ENCODE measurements around the gene TRPM3. TPM values are rescaled to one million over a fixed set of nuclear protein-coding genes. Genes with fewer than 3 reads are reported as not detected.
"Not testable (repeated sequence)": the region's sequence is repeated elsewhere in the genome, so short reads cannot be mapped to it uniquely, and the experiment has no call there.

Gene TRPM3
- total and polyA plus RNA-seq, 2 donors (not counting 1 experiment from before 2014, with no cell fraction given), result not detected

GRCh38 chr9:70630971-70631370 is 490.4 kb downstream of the TRPM3 start:
- no peak overlapping the region for H3K4me2 ChIP-seq (replicated peaks; ENCODE audit: low read depth, low read length, poor library complexity, severe bottlenecking)
- TF ChIP-seq EZH2 (IDR thresholded peaks at IDR 0.05; ENCODE audit: borderline replicate concordance, insufficient read depth, low read depth, low read length, poor library complexity, severe bottlenecking), result no peak
- TF ChIP-seq, protein P1, sequence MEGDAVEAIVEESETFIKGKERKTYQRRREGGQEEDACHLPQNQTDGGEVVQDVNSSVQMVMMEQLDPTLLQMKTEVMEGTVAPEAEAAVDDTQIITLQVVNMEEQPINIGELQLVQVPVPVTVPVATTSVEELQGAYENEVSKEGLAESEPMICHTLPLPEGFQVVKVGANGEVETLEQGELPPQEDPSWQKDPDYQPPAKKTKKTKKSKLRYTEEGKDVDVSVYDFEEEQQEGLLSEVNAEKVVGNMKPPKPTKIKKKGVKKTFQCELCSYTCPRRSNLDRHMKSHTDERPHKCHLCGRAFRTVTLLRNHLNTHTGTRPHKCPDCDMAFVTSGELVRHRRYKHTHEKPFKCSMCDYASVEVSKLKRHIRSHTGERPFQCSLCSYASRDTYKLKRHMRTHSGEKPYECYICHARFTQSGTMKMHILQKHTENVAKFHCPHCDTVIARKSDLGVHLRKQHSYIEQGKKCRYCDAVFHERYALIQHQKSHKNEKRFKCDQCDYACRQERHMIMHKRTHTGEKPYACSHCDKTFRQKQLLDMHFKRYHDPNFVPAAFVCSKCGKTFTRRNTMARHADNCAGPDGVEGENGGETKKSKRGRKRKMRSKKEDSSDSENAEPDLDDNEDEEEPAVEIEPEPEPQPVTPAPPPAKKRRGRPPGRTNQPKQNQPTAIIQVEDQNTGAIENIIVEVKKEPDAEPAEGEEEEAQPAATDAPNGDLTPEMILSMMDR (IDR thresholded peaks at IDR 0.05), result no peak
- H3K27me3 ChIP-seq (replicated peaks in 1 of 4; ENCODE audit: control extremely low read depth in 1 of 4, control insufficient read depth in 3 of 4, insufficient read depth in 4 of 4, low read length in 3 of 4), result peaks cover 0 to 4% (median 0%) of the 10 kb centered on the region in 4 experiments
- no peaks in the 10 kb centered on the region for H3K79me2 ChIP-seq (ENCODE audit: control insufficient read depth, insufficient read depth, low read length)
- Mint-ChIP-seq H3K27ac (no peak overlapping the region), H3K27me3 (peaks cover 20% of the 10 kb centered on the region), H3K4me3 (no peak overlapping the region), H3K9me3 (ENCODE audit: insufficient read depth) (no peaks in the 10 kb centered on the region), H3K4me1 (no peaks in the 10 kb centered on the region)
- no CpG with 5 or more reads among the region's 3 CpGs for WGBS (ENCODE audit: insufficient coverage)
- ATAC-seq (ENCODE audit: low read depth), result no peak
- no peak overlapping the region for H3K27ac ChIP-seq (ENCODE audit: low read length in 2 of 2)
- H3K9ac ChIP-seq (ENCODE audit: low read length), result no peak overlapping the region
- CTCF ChIA-PET, result no interaction called here
- no peak overlapping the region for H3K4me3 ChIP-seq (ENCODE audit: control extremely low read depth in 1 of 5, extremely low read depth in 1 of 5, insufficient read depth in 1 of 5, low read depth in 2 of 5, low read length in 4 of 5)
- H4K20me1 ChIP-seq (ENCODE audit: control insufficient read depth, insufficient read depth, low read length, poor library complexity, severe bottlenecking), result no peaks in the 10 kb centered on the region
- intact Hi-C loops (cut with micrococcal nuclease), result no loop called here
- POLR2A ChIA-PET, result no interaction called here
- no peaks in the 10 kb centered on the region for H3K9me3 ChIP-seq (ENCODE audit: control extremely low read depth in 1 of 3, control insufficient read depth in 2 of 3, insufficient read depth in 1 of 3, low read length in 2 of 3)
- H2AFZ ChIP-seq (ENCODE audit: insufficient read depth, low read depth, low read length, poor library complexity, severe bottlenecking), result no peak overlapping the region
- H3K36me3 ChIP-seq (replicated peaks in 1 of 2; ENCODE audit: control extremely low read depth in 1 of 2, control insufficient read depth in 1 of 2, extremely low read depth in 1 of 2, insufficient read depth in 2 of 2, low read length in 1 of 2), result no peaks in the 10 kb centered on the region
- H3K4me1 ChIP-seq (ENCODE audit: control insufficient read depth in 2 of 2, insufficient read depth in 2 of 2, low read length in 2 of 2), result no peaks in the 10 kb centered on the region
- DNase-seq, result no peak

- H3K9ac ChIP-seq (ENCODE audit: low read length); H3K36me3 ChIP-seq (replicated peaks in 1 of 2; ENCODE audit: control extremely low read depth in 1 of 2, control insufficient read depth in 1 of 2, extremely low read depth in 1 of 2, insufficient read depth in 2 of 2, low read length in 1 of 2); H3K9me3 Mint-ChIP-seq (ENCODE audit: insufficient read depth); ATAC-seq (ENCODE audit: low read depth); DNase-seq; H3K27me3 ChIP-seq (replicated peaks in 1 of 4; ENCODE audit: control extremely low read depth in 1 of 4, control insufficient read depth in 3 of 4, insufficient read depth in 4 of 4, low read length in 3 of 4); H3K27ac Mint-ChIP-seq; intact Hi-C loops (cut with micrococcal nuclease); H4K20me1 ChIP-seq (ENCODE audit: control insufficient read depth, insufficient read depth, low read length, poor library complexity, severe bottlenecking); H3K4me2 ChIP-seq (replicated peaks; ENCODE audit: low read depth, low read length, poor library complexity, severe bottlenecking); H3K79me2 ChIP-seq (ENCODE audit: control insufficient read depth, insufficient read depth, low read length); H3K4me1 Mint-ChIP-seq; CTCF ChIA-PET; H3K4me3 Mint-ChIP-seq; H3K4me3 ChIP-seq (ENCODE audit: control extremely low read depth in 1 of 5, extremely low read depth in 1 of 5, insufficient read depth in 1 of 5, low read depth in 2 of 5, low read length in 4 of 5); H2AFZ ChIP-seq (ENCODE audit: insufficient read depth, low read depth, low read length, poor library complexity, severe bottlenecking); H3K9me3 ChIP-seq (ENCODE audit: control extremely low read depth in 1 of 3, control insufficient read depth in 2 of 3, insufficient read depth in 1 of 3, low read length in 2 of 3); H3K4me1 ChIP-seq (ENCODE audit: control insufficient read depth in 2 of 2, insufficient read depth in 2 of 2, low read length in 2 of 2); H3K27ac ChIP-seq (ENCODE audit: low read length in 2 of 2); POLR2A ChIA-PET: not testable (repeated sequence)
- H3K27me3 Mint-ChIP-seq, result peaks cover 20% of the 10 kb centered on the region
- TF ChIP-seq, protein P1 (IDR thresholded peaks at IDR 0.05), result peak; percentile 19
- 84% methylated on average over 6 of the region's 15 CpGs for WGBS (ENCODE audit: insufficient coverage)
These were observed 492.2 kb downstream of the TRPM3 start for GRCh38 chr9:70629080-70629685.
